H1 (cell line): Measurements from ENCODE around the gene LPAR3.

ENCODE experiments used
- ASH2L ChIP-seq: fragments of 200-600, 300-600 bp; sonication (generic); IDR thresholded peaks from one replicate; pipeline ENCODE4 v1.7.1; 2017; ENCODE audit warnings: low read length
- CREB1 ChIP-seq: IDR thresholded peaks from 2 replicates; pipeline ENCODE4 v1.6.1; 2012; ENCODE audit warnings: inconsistent platforms
- EP300 ChIP-seq, 2 experiments: IDR thresholded peaks; 1 replicate in 1 of 2; 2 replicates in 1 of 2; pipeline ENCODE4 v1.6.1; 2011 to 2012; ENCODE audit warnings: low read depth in 2 of 2, low read length in 2 of 2, mild to moderate bottlenecking in 2 of 2, borderline replicate concordance in 1 of 2, inconsistent platforms in 1 of 2, moderate library complexity in 1 of 2
- EZH2 ChIP-seq: fragments of 200-600 bp; sonication (generic); IDR thresholded peaks from 2 replicates; pipeline ENCODE4 v1.7.1; 2012; ENCODE audit warnings: low read depth, mild to moderate bottlenecking, moderate library complexity, low read length, inconsistent platforms; ENCODE audit not compliant: severe bottlenecking
- HDAC2 ChIP-seq, 2 experiments: fragments of 300-600 bp in 1 of 2; sonication (generic) in 1 of 2; IDR thresholded peaks; 2 replicates each; pipeline ENCODE4 v1.6.1; 2011 to 2012; ENCODE audit warnings: low read depth in 2 of 2, low read length in 2 of 2, mild to moderate bottlenecking in 2 of 2, moderate library complexity in 2 of 2, borderline replicate concordance in 1 of 2, inconsistent platforms in 1 of 2
- JUN ChIP-seq: IDR thresholded peaks from 2 replicates; pipeline ENCODE4 v1.6.1; 2011; ENCODE audit warnings: low read depth, mild to moderate bottlenecking, improper control_type of control experiment, low read length
- POLR2AphosphoS5 ChIP-seq: IDR thresholded peaks from 2 replicates; pipeline ENCODE4 v1.6.1; 2011; ENCODE audit warnings: low read depth, low read length
- RNF2 ChIP-seq: fragments of 200-900, 300-1000 bp; sonication (generic); IDR thresholded peaks from 2 replicates; pipeline ENCODE4 v1.7.1; 2016; ENCODE audit warnings: borderline replicate concordance, low read depth, mild to moderate bottlenecking, antibody characterized with exemption, low read length; ENCODE audit not compliant: poor library complexity, severe bottlenecking; ENCODE audit errors: missing control alignments
- SRF ChIP-seq: IDR thresholded peaks from 2 replicates; pipeline ENCODE4 v1.6.1; 2011; ENCODE audit warnings: mild to moderate bottlenecking, low read depth, low read length, moderate library complexity
- TCF12 ChIP-seq: IDR thresholded peaks from 2 replicates; pipeline ENCODE4 v1.6.1; 2011; ENCODE audit warnings: low read depth, mild to moderate bottlenecking, low read length
- ZNF274 ChIP-seq: IDR thresholded peaks from 2 replicates; pipeline ENCODE4 v1.7.0; 2012; ENCODE audit warnings: low read length, borderline replicate concordance; ENCODE audit errors: extremely low read depth
- TF ChIP-seq, protein P1 (sequence below), 3 experiments: IDR thresholded peaks; 1 replicate in 2 of 3; 2 replicates in 1 of 3; pipeline versions ENCODE4 v1.5.1 to v1.6.1; 2011; ENCODE audit warnings: low read length in 3 of 3, mild to moderate bottlenecking in 3 of 3, inconsistent platforms in 2 of 3, low read depth in 1 of 3, moderate library complexity in 1 of 3; ENCODE audit not compliant: insufficient read depth in 1 of 3; ENCODE audit errors: control extremely low read depth in 1 of 3

DNA sequence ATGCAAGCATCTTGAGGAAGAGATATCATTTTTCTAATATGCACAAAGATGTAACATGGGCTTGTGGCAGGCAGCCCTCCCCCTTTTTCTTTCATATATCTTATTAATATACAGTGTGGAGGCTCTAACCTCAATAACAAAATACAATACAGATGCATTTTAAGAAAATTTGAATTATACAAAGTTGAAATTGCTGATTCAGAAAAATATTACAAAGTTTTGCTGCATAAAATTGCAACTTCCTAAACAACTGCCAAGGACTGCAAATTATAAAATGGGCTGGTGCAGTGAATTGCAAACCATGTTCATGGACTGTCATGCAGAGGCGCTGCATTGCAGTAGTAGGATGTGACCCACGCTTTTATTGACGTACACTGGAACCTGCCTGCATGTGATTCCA is 84.0 kb downstream of the LPAR3 start:
- TF ChIP-seq, protein P1, sequence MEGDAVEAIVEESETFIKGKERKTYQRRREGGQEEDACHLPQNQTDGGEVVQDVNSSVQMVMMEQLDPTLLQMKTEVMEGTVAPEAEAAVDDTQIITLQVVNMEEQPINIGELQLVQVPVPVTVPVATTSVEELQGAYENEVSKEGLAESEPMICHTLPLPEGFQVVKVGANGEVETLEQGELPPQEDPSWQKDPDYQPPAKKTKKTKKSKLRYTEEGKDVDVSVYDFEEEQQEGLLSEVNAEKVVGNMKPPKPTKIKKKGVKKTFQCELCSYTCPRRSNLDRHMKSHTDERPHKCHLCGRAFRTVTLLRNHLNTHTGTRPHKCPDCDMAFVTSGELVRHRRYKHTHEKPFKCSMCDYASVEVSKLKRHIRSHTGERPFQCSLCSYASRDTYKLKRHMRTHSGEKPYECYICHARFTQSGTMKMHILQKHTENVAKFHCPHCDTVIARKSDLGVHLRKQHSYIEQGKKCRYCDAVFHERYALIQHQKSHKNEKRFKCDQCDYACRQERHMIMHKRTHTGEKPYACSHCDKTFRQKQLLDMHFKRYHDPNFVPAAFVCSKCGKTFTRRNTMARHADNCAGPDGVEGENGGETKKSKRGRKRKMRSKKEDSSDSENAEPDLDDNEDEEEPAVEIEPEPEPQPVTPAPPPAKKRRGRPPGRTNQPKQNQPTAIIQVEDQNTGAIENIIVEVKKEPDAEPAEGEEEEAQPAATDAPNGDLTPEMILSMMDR (IDR thresholded peaks at IDR 0.05; ENCODE audit: control extremely low read depth in 1 of 3, insufficient read depth in 1 of 3, low read depth in 1 of 3, low read length in 3 of 3): no peak
- no peak for TF ChIP-seq ZNF274
- TF ChIP-seq TCF12: no peak
- TF ChIP-seq SRF: no peak
- TF ChIP-seq POLR2AphosphoS5: no peak
- no peak for TF ChIP-seq EZH2
- no peak for TF ChIP-seq RNF2
- no peak for TF ChIP-seq ASH2L
- TF ChIP-seq HDAC2 (IDR thresholded peaks at IDR 0.05; ENCODE audit: borderline replicate concordance in 1 of 2, low read depth in 2 of 2, low read length in 2 of 2): no peak
- TF ChIP-seq CREB1: no peak
- TF ChIP-seq JUN: no peak
- no peak for TF ChIP-seq EP300 (IDR thresholded peaks at IDR 0.05; ENCODE audit: borderline replicate concordance in 1 of 2, low read depth in 2 of 2, low read length in 2 of 2)
